Testis (tissue), 2 donors: ENCODE measurements around the gene CDK4.

Experiments
- POLR2A ChIP-seq: fragments of 450-650 bp; IDR thresholded peaks from one replicate; pipeline ENCODE4 v1.6.1; 2017; ENCODE audit warnings: antibody characterized with exemption, mild to moderate bottlenecking, moderate library complexity
- TF ChIP-seq, protein P1 (sequence below), 3 experiments: fragments of 450-650 bp in 2 of 3; fragments of 200-600 bp in 1 of 3; sonication (generic) in 1 of 3; IDR thresholded peaks; one replicate each; pipeline ENCODE4 v1.5.1; 2016 to 2019; ENCODE audit warnings: antibody characterized with exemption in 3 of 3, mild to moderate bottlenecking in 2 of 3, moderate library complexity in 1 of 3

DNA sequence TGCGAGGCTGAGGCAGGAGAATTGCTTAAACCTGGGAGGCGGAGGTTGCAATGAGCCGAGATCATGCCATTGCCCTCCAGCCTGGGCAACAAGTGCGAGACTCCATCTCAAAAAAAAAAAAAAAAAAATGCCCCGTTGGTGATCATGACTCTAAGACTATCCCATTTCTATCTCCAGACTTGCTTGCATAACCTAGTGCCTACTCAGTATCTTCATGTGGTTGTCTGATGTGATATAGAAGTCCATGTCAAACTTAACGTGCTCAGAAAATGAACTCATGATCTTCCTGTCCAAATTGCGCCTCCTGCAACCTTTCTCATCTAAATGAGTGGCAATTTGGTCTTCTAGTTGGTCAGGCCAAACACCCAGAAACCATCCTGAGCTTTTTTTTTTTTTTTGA lies 25.8 kb upstream of the CDK4 start:
- TF ChIP-seq, protein P1, sequence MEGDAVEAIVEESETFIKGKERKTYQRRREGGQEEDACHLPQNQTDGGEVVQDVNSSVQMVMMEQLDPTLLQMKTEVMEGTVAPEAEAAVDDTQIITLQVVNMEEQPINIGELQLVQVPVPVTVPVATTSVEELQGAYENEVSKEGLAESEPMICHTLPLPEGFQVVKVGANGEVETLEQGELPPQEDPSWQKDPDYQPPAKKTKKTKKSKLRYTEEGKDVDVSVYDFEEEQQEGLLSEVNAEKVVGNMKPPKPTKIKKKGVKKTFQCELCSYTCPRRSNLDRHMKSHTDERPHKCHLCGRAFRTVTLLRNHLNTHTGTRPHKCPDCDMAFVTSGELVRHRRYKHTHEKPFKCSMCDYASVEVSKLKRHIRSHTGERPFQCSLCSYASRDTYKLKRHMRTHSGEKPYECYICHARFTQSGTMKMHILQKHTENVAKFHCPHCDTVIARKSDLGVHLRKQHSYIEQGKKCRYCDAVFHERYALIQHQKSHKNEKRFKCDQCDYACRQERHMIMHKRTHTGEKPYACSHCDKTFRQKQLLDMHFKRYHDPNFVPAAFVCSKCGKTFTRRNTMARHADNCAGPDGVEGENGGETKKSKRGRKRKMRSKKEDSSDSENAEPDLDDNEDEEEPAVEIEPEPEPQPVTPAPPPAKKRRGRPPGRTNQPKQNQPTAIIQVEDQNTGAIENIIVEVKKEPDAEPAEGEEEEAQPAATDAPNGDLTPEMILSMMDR (IDR thresholded peaks at IDR 0.05) = no peak
- no peak for TF ChIP-seq POLR2A
